ENCODE results near the gene PRSS2.

GRCh38 chr7:142799437-142799835 is 28.7 kb downstream of the PRSS2 start:
- TF ChIP-seq CTCF (IDR thresholded peaks at IDR 0.05) (no peak), POLR2A (IDR thresholded peaks at IDR 0.05) (no peak)

All from gastroesophageal sphincter (tissue), 3 donors.